Measurements from ENCODE around the gene DLX6.

The DLX6 gene

GRCh38 chr7:96996111-96996957 lies 9.0 kb upstream of the DLX6 start:
- no peaks in the 10 kb centered on the region for H3K79me2 ChIP-seq (ENCODE audit: control insufficient read depth, low read length)
- H3K27me3 ChIP-seq (ENCODE audit: control insufficient read depth, low read length), result peaks cover 8% of the 10 kb centered on the region
- no peaks in the 10 kb centered on the region for H4K20me1 ChIP-seq (ENCODE audit: control insufficient read depth, insufficient read depth, low read depth, low read length)
- H3K4me1 ChIP-seq (ENCODE audit: control insufficient read depth, low read length), result no peaks in the 10 kb centered on the region
- no peaks in the 10 kb centered on the region for H3F3A ChIP-seq (ENCODE audit: control insufficient read depth, insufficient read depth)
- H3K9me3 ChIP-seq (ENCODE audit: control insufficient read depth, insufficient read depth, low read length), result no peaks in the 10 kb centered on the region
- H3K4me2 ChIP-seq (ENCODE audit: low read length), result no peak overlapping the region
- no peak overlapping the region for H3K4me3 ChIP-seq (ENCODE audit: low read length)
- TF ChIP-seq EZH2phosphoT487 (IDR thresholded peaks at IDR 0.05; ENCODE audit: borderline replicate concordance, low read length) (no peak), CTCF (IDR thresholded peaks at IDR 0.05; ENCODE audit: low read depth, low read length, poor library complexity, severe bottlenecking) (no peak)
- no peaks in the 10 kb centered on the region for H3K9me2 ChIP-seq (replicated peaks; ENCODE audit: control insufficient read depth, low read length)
- no peaks in the 10 kb centered on the region for H3K36me3 ChIP-seq (ENCODE audit: control insufficient read depth, low read length)
- H3K27ac ChIP-seq (ENCODE audit: low read depth, low read length), result no peak overlapping the region

GRCh38 chr7:96996958-96997511 lies 8.3 kb upstream of the DLX6 start:
- Histone ChIP-seq H3K79me2 (ENCODE audit: control insufficient read depth, low read length) (no peaks in the 10 kb centered on the region), H3K9me2 (replicated peaks; ENCODE audit: control insufficient read depth, low read length) (no peaks in the 10 kb centered on the region), H3K36me3 (ENCODE audit: control insufficient read depth, low read length) (no peaks in the 10 kb centered on the region), H3K27me3 (ENCODE audit: control insufficient read depth, low read length) (peaks cover 8% of the 10 kb centered on the region), H3K9me3 (ENCODE audit: control insufficient read depth, insufficient read depth, low read length) (no peaks in the 10 kb centered on the region), H3K4me1 (ENCODE audit: control insufficient read depth, low read length) (no peaks in the 10 kb centered on the region), H3K27ac (ENCODE audit: low read depth, low read length) (no peak overlapping the region), H4K20me1 (ENCODE audit: control insufficient read depth, insufficient read depth, low read depth, low read length) (no peaks in the 10 kb centered on the region), H3K4me2 (ENCODE audit: low read length) (no peak overlapping the region), H3F3A (ENCODE audit: control insufficient read depth, insufficient read depth) (no peaks in the 10 kb centered on the region), H3K4me3 (ENCODE audit: low read length) (no peak overlapping the region)
- TF ChIP-seq EZH2phosphoT487 (IDR thresholded peaks at IDR 0.05; ENCODE audit: borderline replicate concordance, low read length) (no peak), CTCF (IDR thresholded peaks at IDR 0.05; ENCODE audit: low read depth, low read length, poor library complexity, severe bottlenecking) (no peak)

GRCh38 chr7:96997512-96998032 lies 7.8 kb upstream of the DLX6 start:
- H3K9me2 ChIP-seq (replicated peaks; ENCODE audit: control insufficient read depth, low read length), result no peaks in the 10 kb centered on the region
- no peaks in the 10 kb centered on the region for H3K9me3 ChIP-seq (ENCODE audit: control insufficient read depth, insufficient read depth, low read length)
- no peaks in the 10 kb centered on the region for H3K79me2 ChIP-seq (ENCODE audit: control insufficient read depth, low read length)
- peaks cover 8% of the 10 kb centered on the region for H3K27me3 ChIP-seq (ENCODE audit: control insufficient read depth, low read length)
- no peaks in the 10 kb centered on the region for H4K20me1 ChIP-seq (ENCODE audit: control insufficient read depth, insufficient read depth, low read depth, low read length)
- no peaks in the 10 kb centered on the region for H3K36me3 ChIP-seq (ENCODE audit: control insufficient read depth, low read length)
- no peak overlapping the region for H3K4me2 ChIP-seq (ENCODE audit: low read length)
- no peak overlapping the region for H3K27ac ChIP-seq (ENCODE audit: low read depth, low read length)
- TF ChIP-seq EZH2phosphoT487 (IDR thresholded peaks at IDR 0.05; ENCODE audit: borderline replicate concordance, low read length) (no peak), CTCF (IDR thresholded peaks at IDR 0.05; ENCODE audit: low read depth, low read length, poor library complexity, severe bottlenecking) (no peak)
- H3K4me1 ChIP-seq (ENCODE audit: control insufficient read depth, low read length), result no peaks in the 10 kb centered on the region
- no peaks in the 10 kb centered on the region for H3F3A ChIP-seq (ENCODE audit: control insufficient read depth, insufficient read depth)
- H3K4me3 ChIP-seq (ENCODE audit: low read length), result no peak overlapping the region
